ENCODE measurements around the gene ZNF775.

The ZNF775 gene

GRCh38 chr7:150441524-150441923 is 62.4 kb downstream of the ZNF775 start:
- Histone ChIP-seq H3K4me3 (ENCODE audit: low read length) (no peak overlapping the region), H3K4me1 (ENCODE audit: control insufficient read depth, low read length) (no peaks in the 10 kb centered on the region), H3K79me2 (ENCODE audit: control insufficient read depth, low read length) (no peaks in the 10 kb centered on the region), H3K27ac (ENCODE audit: low read depth, low read length) (no peak overlapping the region), H3K27me3 (ENCODE audit: control insufficient read depth, low read length) (peaks cover 35% of the 10 kb centered on the region), H3K4me2 (ENCODE audit: low read length) (no peak overlapping the region), H4K20me1 (ENCODE audit: control insufficient read depth, insufficient read depth, low read depth, low read length) (no peaks in the 10 kb centered on the region), H3F3A (ENCODE audit: control insufficient read depth, insufficient read depth) (no peaks in the 10 kb centered on the region), H3K9me3 (ENCODE audit: control insufficient read depth, insufficient read depth, low read length) (no peaks in the 10 kb centered on the region), H3K36me3 (ENCODE audit: control insufficient read depth, low read length) (no peaks in the 10 kb centered on the region), H3K9me2 (replicated peaks; ENCODE audit: control insufficient read depth, low read length) (no peaks in the 10 kb centered on the region)
- no peak for TF ChIP-seq CTCF (IDR thresholded peaks at IDR 0.05; ENCODE audit: low read depth, low read length, poor library complexity, severe bottlenecking)

GRCh38 chr7:150442811-150443210 is 63.7 kb downstream of the ZNF775 start:
- no peak overlapping the region for H3K27ac ChIP-seq (ENCODE audit: low read depth, low read length)
- peaks cover 34% of the 10 kb centered on the region for H3K27me3 ChIP-seq (ENCODE audit: control insufficient read depth, low read length)
- H3K36me3 ChIP-seq (ENCODE audit: control insufficient read depth, low read length) = no peaks in the 10 kb centered on the region
- H3K9me3 ChIP-seq (ENCODE audit: control insufficient read depth, insufficient read depth, low read length) = no peaks in the 10 kb centered on the region
- no peaks in the 10 kb centered on the region for H3K4me1 ChIP-seq (ENCODE audit: control insufficient read depth, low read length)
- no peak overlapping the region for H3K4me3 ChIP-seq (ENCODE audit: low read length)
- no peaks in the 10 kb centered on the region for H4K20me1 ChIP-seq (ENCODE audit: control insufficient read depth, insufficient read depth, low read depth, low read length)
- H3K9me2 ChIP-seq (replicated peaks; ENCODE audit: control insufficient read depth, low read length) = no peaks in the 10 kb centered on the region
- no peak overlapping the region for H3K4me2 ChIP-seq (ENCODE audit: low read length)
- TF ChIP-seq CTCF (IDR thresholded peaks at IDR 0.05; ENCODE audit: low read depth, low read length, poor library complexity, severe bottlenecking) = no peak
- TF ChIP-seq EZH2phosphoT487 (IDR thresholded peaks at IDR 0.05; ENCODE audit: borderline replicate concordance, low read length) = no peak
- H3K79me2 ChIP-seq (ENCODE audit: control insufficient read depth, low read length) = no peaks in the 10 kb centered on the region
- H3F3A ChIP-seq (ENCODE audit: control insufficient read depth, insufficient read depth) = no peaks in the 10 kb centered on the region

GRCh38 chr7:150443793-150444540 is 64.8 kb downstream of the ZNF775 start:
- Histone ChIP-seq H3F3A (ENCODE audit: control insufficient read depth, insufficient read depth) (no peaks in the 10 kb centered on the region), H3K27me3 (ENCODE audit: control insufficient read depth, low read length) (peaks cover 36% of the 10 kb centered on the region)
- TF ChIP-seq EZH2phosphoT487 (IDR thresholded peaks at IDR 0.05; ENCODE audit: borderline replicate concordance, low read length) = no peak
- no peak for TF ChIP-seq CTCF (IDR thresholded peaks at IDR 0.05; ENCODE audit: low read depth, low read length, poor library complexity, severe bottlenecking)

More at GRCh38 chr7:150443793-150444540, 64.8 kb downstream of the ZNF775 start:
- no peak overlapping the region for H3K4me3 ChIP-seq (ENCODE audit: low read length)
- H3K27ac ChIP-seq (ENCODE audit: low read depth, low read length) = no peak overlapping the region
- no peak overlapping the region for H3K4me2 ChIP-seq (ENCODE audit: low read length)
- H3K36me3 ChIP-seq (ENCODE audit: control insufficient read depth, low read length) = no peaks in the 10 kb centered on the region
- H3K79me2 ChIP-seq (ENCODE audit: control insufficient read depth, low read length) = no peaks in the 10 kb centered on the region
- no peaks in the 10 kb centered on the region for H4K20me1 ChIP-seq (ENCODE audit: control insufficient read depth, insufficient read depth, low read depth, low read length)
- no peaks in the 10 kb centered on the region for H3K9me3 ChIP-seq (ENCODE audit: control insufficient read depth, insufficient read depth, low read length)
- no peaks in the 10 kb centered on the region for H3K9me2 ChIP-seq (replicated peaks; ENCODE audit: control insufficient read depth, low read length)
- no peaks in the 10 kb centered on the region for H3K4me1 ChIP-seq (ENCODE audit: control insufficient read depth, low read length)

Data from DOHH2 (cell line).